H9 (cell line): ENCODE measurements around the gene IL32. TPM values are rescaled to one million over a fixed set of nuclear protein-coding genes. Genes with fewer than 3 reads are reported as not detected.

Source experiments
- DNase-seq: peaks from one replicate; pipeline ENCODE4 v3.0.0-alpha.2; 2017
- H2AFZ ChIP-seq: one replicate; pipeline ENCODE4 v1.6.1; 2013; ENCODE audit warnings: mild to moderate bottlenecking, low read length, control low read depth, moderate library complexity
- H2AK5ac ChIP-seq: 2 replicates; pipeline ENCODE4 v1.6.1; 2013; ENCODE audit warnings: low read length, control low read depth, mixed read lengths; ENCODE audit not compliant: insufficient read length
- H2BK120ac ChIP-seq: one replicate; pipeline ENCODE4 v1.6.1; 2013; ENCODE audit warnings: low read depth, mild to moderate bottlenecking, low read length, control low read depth, inconsistent platforms; ENCODE audit not compliant: poor library complexity, severe bottlenecking
- H2BK12ac ChIP-seq: 2 replicates; pipeline ENCODE4 v1.6.1; 2013; ENCODE audit warnings: low read length, control low read depth, mixed read lengths, low read depth; ENCODE audit not compliant: insufficient read length
- H2BK15ac ChIP-seq: 2 replicates; pipeline ENCODE4 v1.6.1; 2013; ENCODE audit warnings: low read depth, low read length, control low read depth
- H2BK20ac ChIP-seq: one replicate; pipeline ENCODE4 v1.6.1; 2013; ENCODE audit warnings: low read depth, mild to moderate bottlenecking, low read length, control low read depth, inconsistent platforms; ENCODE audit not compliant: poor library complexity, severe bottlenecking
- H2BK5ac ChIP-seq: 2 replicates; pipeline ENCODE4 v1.6.1; 2013; ENCODE audit warnings: low read length, control low read depth, mixed read lengths; ENCODE audit not compliant: insufficient read length
- H3K14ac ChIP-seq: 2 replicates; pipeline ENCODE4 v1.6.1; 2013; ENCODE audit warnings: low read length, control low read depth; ENCODE audit not compliant: insufficient read depth
- H3K18ac ChIP-seq: 2 replicates; pipeline ENCODE4 v1.6.1; 2013; ENCODE audit warnings: low read depth, mild to moderate bottlenecking, mixed read lengths, low read length, control low read depth; ENCODE audit not compliant: insufficient read length
- H3K23ac ChIP-seq: 2 replicates; pipeline ENCODE4 v1.6.1; 2013; ENCODE audit warnings: low read length, control low read depth, mixed read lengths, low read depth; ENCODE audit not compliant: insufficient read length
- H3K23me2 ChIP-seq: 2 replicates; pipeline ENCODE4 v1.6.1; 2013; ENCODE audit warnings: low read depth, mild to moderate bottlenecking, mixed read lengths, low read length, control low read depth; ENCODE audit not compliant: insufficient read length, poor library complexity, severe bottlenecking
- H3K27ac ChIP-seq: 2 replicates; pipeline ENCODE4 v1.5.1; 2013; ENCODE audit warnings: low read length, control low read depth, mixed read lengths, low read depth; ENCODE audit not compliant: insufficient read length
- H3K27me3 ChIP-seq: 2 replicates; pipeline ENCODE4 v1.6.1; 2013; ENCODE audit warnings: low read length, control low read depth, inconsistent platforms; ENCODE audit not compliant: insufficient read depth
- H3K4ac ChIP-seq: 2 replicates; pipeline ENCODE4 v1.6.1; 2013; ENCODE audit warnings: low read depth, mild to moderate bottlenecking, control low read depth, inconsistent platforms, low read length, moderate library complexity
- H3K4me1 ChIP-seq: 2 replicates; pipeline ENCODE4 v1.6.1; 2013; ENCODE audit warnings: low read length, control low read depth, inconsistent platforms; ENCODE audit not compliant: insufficient read depth
- H3K4me2 ChIP-seq: 2 replicates; pipeline ENCODE4 v1.6.1; 2013; ENCODE audit warnings: low read length, control low read depth, mixed read lengths; ENCODE audit not compliant: insufficient read length, insufficient read depth
- H3K56ac ChIP-seq: 2 replicates; pipeline ENCODE4 v1.6.1; 2013; ENCODE audit warnings: low read depth, mild to moderate bottlenecking, mixed read lengths, low read length, control low read depth; ENCODE audit not compliant: insufficient read length
- H3K79me1 ChIP-seq: 2 replicates; pipeline ENCODE4 v1.6.1; 2013; ENCODE audit warnings: low read depth, mild to moderate bottlenecking, moderate library complexity, low read length, control low read depth, inconsistent platforms; ENCODE audit not compliant: insufficient read depth, poor library complexity, severe bottlenecking
- H3K79me2 ChIP-seq: 2 replicates; pipeline ENCODE4 v1.6.1; 2013; ENCODE audit warnings: low read length, control low read depth, inconsistent platforms; ENCODE audit not compliant: insufficient read depth
- H3K9ac ChIP-seq: 2 replicates; pipeline ENCODE4 v1.6.1; 2013; ENCODE audit warnings: low read length, control low read depth, mixed read lengths; ENCODE audit not compliant: insufficient read length; ENCODE audit errors: extremely low read depth
- H3K9me3 ChIP-seq: one replicate; pipeline ENCODE4 v1.6.1; 2013; ENCODE audit warnings: low read depth, low read length, inconsistent platforms; ENCODE audit not compliant: control insufficient read depth
- H3T11ph ChIP-seq: one replicate; pipeline ENCODE4 v1.6.1; 2013; ENCODE audit warnings: mild to moderate bottlenecking, low read length, control low read depth, inconsistent platforms
- H4K20me1 ChIP-seq: one replicate; pipeline ENCODE4 v1.6.1; 2013; ENCODE audit not compliant: control insufficient read depth, insufficient read length, insufficient read depth
- H4K5ac ChIP-seq: 2 replicates; pipeline ENCODE4 v1.6.1; 2013; ENCODE audit warnings: low read depth, mild to moderate bottlenecking, mixed read lengths, low read length, control low read depth; ENCODE audit not compliant: insufficient read length
- H4K8ac ChIP-seq: replicated peaks from 2 replicates; pipeline ENCODE4 v1.6.1; 2013; ENCODE audit warnings: low read length, control low read depth, mixed read lengths, low read depth; ENCODE audit not compliant: insufficient read length
- H4K91ac ChIP-seq: 2 replicates; pipeline ENCODE4 v1.6.1; 2013; ENCODE audit warnings: low read depth, mild to moderate bottlenecking, moderate library complexity, mixed read lengths, low read length, control low read depth; ENCODE audit not compliant: insufficient read length
- H3K27ac Mint-ChIP-seq, 3 experiments: 2 replicates in 2 of 3; 3 replicates in 1 of 3; pipeline ENCODE4 v1.8.0; 2020 to 2021; ENCODE audit warnings: mixed read lengths in 3 of 3, mild to moderate bottlenecking in 1 of 3, moderate library complexity in 1 of 3
- H3K27me3 Mint-ChIP-seq: 2 replicates; pipeline ENCODE4 v1.8.0; 2021; ENCODE audit warnings: low read depth, mild to moderate bottlenecking, moderate library complexity, mixed read lengths
- H3K36me3 Mint-ChIP-seq, 3 experiments: 2 replicates in 2 of 3; 3 replicates in 1 of 3; pipeline ENCODE4 v1.8.0; 2020 to 2021; ENCODE audit warnings: low read depth in 3 of 3, mixed read lengths in 3 of 3; ENCODE audit not compliant: insufficient read depth in 1 of 3
- H3K4me1 Mint-ChIP-seq, 2 experiments: 2 replicates each; pipeline ENCODE4 v1.8.0; 2020; ENCODE audit warnings: mixed read lengths in 2 of 2
- H3K4me3 Mint-ChIP-seq, 2 experiments: 2 replicates in 1 of 2; 3 replicates in 1 of 2; pipeline ENCODE4 v1.8.0; 2020 to 2021; ENCODE audit warnings: mild to moderate bottlenecking in 2 of 2, mixed read lengths in 2 of 2, moderate library complexity in 1 of 2
- H3K9me3 Mint-ChIP-seq, 2 experiments: 2 replicates in 1 of 2; 3 replicates in 1 of 2; pipeline ENCODE4 v1.8.0; 2020; ENCODE audit warnings: mild to moderate bottlenecking in 2 of 2, mixed read lengths in 2 of 2, moderate library complexity in 1 of 2
- CTCF ChIP-seq: fragments of 200-600 bp; sonication (generic); conservative IDR thresholded peaks from 3 replicates; pipeline ENCODE4 v1.8.0; 2021; ENCODE audit warnings: antibody characterized with exemption, mild to moderate bottlenecking
- WGBS: extraction: QIAGEN DNeasy Blood & Tissue Kit; methylation state at CpG from one replicate; pipeline ENCODE4 v1.1.7; 2013; ENCODE audit warnings: missing lambda C conversion rate, low lambda C conversion rate, mixed read lengths; ENCODE audit not compliant: insufficient read length; ENCODE audit errors: extremely low coverage; 5-methylcytosine and 5-hydroxymethylcytosine counted together
- total RNA-seq: library from RNA; stranded (reverse); gene quantifications from 2 replicates; pipeline ENCODE4 v1.2.1, GENCODE V29; 2021

Gene IL32
- total RNA-seq, 1 experiment from 2014 or later: 2.0 TPM

DNA sequence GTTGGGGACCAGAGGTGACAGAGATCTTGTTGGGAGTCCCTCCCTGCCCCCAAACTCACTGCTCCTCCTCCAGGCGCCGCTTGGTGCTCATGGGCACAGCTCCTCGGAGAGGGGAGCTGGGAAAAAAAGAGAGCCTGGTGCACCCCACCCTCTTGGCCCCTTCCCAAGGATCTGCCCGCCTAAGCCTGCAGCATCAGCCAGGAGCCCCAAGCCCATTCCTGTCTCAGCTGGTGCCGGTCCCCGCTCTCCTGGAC is 42.1 kb upstream of the IL32 start:
- Histone ChIP-seq H3K79me1 (no peaks in the 10 kb centered on the region), H3K79me2 (no peaks in the 10 kb centered on the region; the same call in 1 of the 2 replicates), H4K20me1 (no peaks in the 10 kb centered on the region), H3K56ac (no peak overlapping the region), H3K23me2 (peaks cover 26% of the 10 kb centered on the region), H4K91ac (no peak overlapping the region), H3T11ph (no peak overlapping the region), H4K8ac (no peak overlapping the region), H3K4ac (no peak overlapping the region), H3K27me3 (no peaks in the 10 kb centered on the region), H3K4me1 (peaks cover 2% of the 10 kb centered on the region; the same call in 1 of the 2 replicates), H2BK20ac (no peak overlapping the region), H2BK12ac (no peak overlapping the region), H3K14ac (no peak overlapping the region), H3K9ac (peak overlapping the region; percentile 21), H3K27ac (no peak overlapping the region), H3K9me3 (no peaks in the 10 kb centered on the region), H2BK5ac (no peak overlapping the region), H2BK120ac (no peak overlapping the region), H3K23ac (no peak overlapping the region), H2BK15ac (no peak overlapping the region), H2AFZ (no peak overlapping the region), H3K18ac (no peak overlapping the region), H2AK5ac (no peak overlapping the region), H3K4me2 (peak overlapping the region; percentile 51), H4K5ac (no peak overlapping the region)
- Mint-ChIP-seq H3K4me1 (peaks cover 24 to 50% of the 10 kb centered on the region in 2 experiments), H3K4me3 (peak overlapping the region; percentile 93 to 96), H3K27me3 (peaks cover 9% of the 10 kb centered on the region), H3K36me3 (peaks cover 15 to 42% (median 32%) of the 10 kb centered on the region in 3 experiments), H3K9me3 (no peaks in the 10 kb centered on the region; a peak in 2 of 5 replicates), H3K27ac (peak overlapping the region; percentile 98 to 100 (median 99); a peak in 5 of 7 replicates)
- TF ChIP-seq CTCF: no peak
- WGBS: no CpG with 5 or more reads among the region's 6 CpGs
- DNase-seq: no peak
